HepG2 (cell line): ENCODE measurements around the gene NPBWR2. TPM values are rescaled to one million over a fixed set of nuclear protein-coding genes. Genes with fewer than 3 reads are reported as not detected.
A peak's percentile ranks its signal among the peaks of the same experiment; 100 is the strongest.

Experiments used
- ARID2 ChIP-seq: sonication (generic); formaldehyde crosslinking; IDR thresholded peaks from 2 replicates; pipeline ENCODE4 v1.8.1; 2022; ENCODE audit warnings: mild to moderate bottlenecking, missing genetic modification reagents, borderline replicate concordance
- ATF5 ChIP-seq: sonication (generic); formaldehyde crosslinking; IDR thresholded peaks from 2 replicates; pipeline ENCODE4 v1.4.0; 2020; ENCODE audit warnings: mild to moderate bottlenecking, low read depth, missing genetic modification reagents
- CAMTA2 ChIP-seq: sonication (generic); formaldehyde crosslinking; IDR thresholded peaks from 2 replicates; pipeline ENCODE4 v1.4.0; 2020; ENCODE audit warnings: mild to moderate bottlenecking, missing genetic modification reagents, borderline replicate concordance
- DBP ChIP-seq: sonication (generic); formaldehyde crosslinking; IDR thresholded peaks from 2 replicates; pipeline ENCODE4 v1.4.0; 2020; ENCODE audit warnings: missing genetic modification reagents; ENCODE audit errors: not compliant biosample characterization
- KAT7 ChIP-seq: IDR thresholded peaks from 2 replicates; pipeline ENCODE4 v1.6.1; 2018; ENCODE audit warnings: borderline replicate concordance, missing compliant biosample characterization
- KDM4B ChIP-seq: sonication (generic); formaldehyde crosslinking; IDR thresholded peaks from 2 replicates; pipeline ENCODE4 v1.4.0; 2020; ENCODE audit warnings: missing genetic modification reagents
- MLXIP ChIP-seq: sonication (generic); formaldehyde crosslinking; IDR thresholded peaks from 2 replicates; pipeline ENCODE4 v1.9.0; 2021; ENCODE audit warnings: missing genetic modification reagents, borderline replicate concordance
- MTERF4 ChIP-seq: sonication (generic); formaldehyde crosslinking; IDR thresholded peaks from 2 replicates; pipeline ENCODE4 v1.8.0; 2023; ENCODE audit warnings: mild to moderate bottlenecking, missing genetic modification reagents
- PHF20 ChIP-seq: sonication (generic); formaldehyde crosslinking; IDR thresholded peaks from 2 replicates; pipeline ENCODE4 v1.5.0; 2020; ENCODE audit warnings: mild to moderate bottlenecking, missing genetic modification reagents
- PLSCR1 ChIP-seq: sonication (generic); formaldehyde crosslinking; IDR thresholded peaks from 2 replicates; pipeline ENCODE4 v1.5.0; 2020; ENCODE audit warnings: missing genetic modification reagents, mild to moderate bottlenecking, borderline replicate concordance
- SNAPC2 ChIP-seq: sonication (generic); formaldehyde crosslinking; IDR thresholded peaks from 2 replicates; pipeline ENCODE4 v1.8.1; 2022; ENCODE audit warnings: mild to moderate bottlenecking, missing genetic modification reagents
- SYNCRIP ChIP-seq: fragments of 200-400 bp; formaldehyde crosslinking; IDR thresholded peaks from 2 replicates; pipeline ENCODE4 v1.6.1; 2018; ENCODE audit warnings: mild to moderate bottlenecking, low read depth, low read length; ENCODE audit not compliant: insufficient read depth
- ZHX1 ChIP-seq: sonication (generic); formaldehyde crosslinking; IDR thresholded peaks from 2 replicates; pipeline ENCODE4 v1.8.1; 2022; ENCODE audit warnings: low read depth, mild to moderate bottlenecking, missing genetic modification reagents
- ZNF431 ChIP-seq: sonication (generic); formaldehyde crosslinking; IDR thresholded peaks from 2 replicates; pipeline ENCODE4 v1.9.0; 2022; ENCODE audit warnings: missing genetic modification reagents, low read depth, mild to moderate bottlenecking, borderline replicate concordance
- ZNF501 ChIP-seq: sonication (generic); formaldehyde crosslinking; IDR thresholded peaks from 2 replicates; pipeline ENCODE4 v1.5.1; 2020; ENCODE audit warnings: mild to moderate bottlenecking, moderate library complexity, missing genetic modification reagents
- ZNF777 ChIP-seq: sonication (generic); formaldehyde crosslinking; IDR thresholded peaks from 2 replicates; pipeline ENCODE4 v1.4.0; 2020; ENCODE audit warnings: missing genetic modification reagents
- polyA plus RNA-seq, 8 experiments: library from polyadenylated mRNA; depleted of rRNA in 3 of 8; stranded (reverse) in 7 of 8; unstranded in 1 of 8; fragments of >200 nt; fragmentation: Illumina TruSeq in 4 of 8; extraction: Trizol in 4 of 8; gene quantifications; 2 replicates each; pipeline versions ENCODE4 v1.2.1 to v1.2.3, GENCODE V29; 2011 to 2016; ENCODE audit warnings: low read depth in 4 of 8, missing spikeins in 1 of 8, mixed read lengths in 1 of 8; ENCODE audit not compliant: insufficient read depth in 1 of 8
- total RNA-seq, 5 experiments: library from RNA; depleted of rRNA; stranded (reverse); fragments of >200 nt; fragmentation: Illumina TruSeq; extraction: Trizol; gene quantifications; 2 replicates each; pipeline ENCODE4 v1.2.3, GENCODE V29; 2016; ENCODE audit warnings: low read depth in 1 of 5

Gene NPBWR2
- total and polyA plus RNA-seq, 2 of the 13 experiments (the other 11 are each of a cell fraction or from before 2014, with no cell fraction given): not detected

- TF ChIP-seq PLSCR1: no peak
- TF ChIP-seq DBP (CRISPR knock-in tag): no peak
- peak; percentile 12; the same call in 1 of the 2 replicates for TF ChIP-seq ZNF777 (CRISPR knock-in tag)
- no peak for TF ChIP-seq ARID2 (CRISPR knock-in tag)
- no peak for TF ChIP-seq MLXIP
- 0 out of 2 replicates have a peak, but pooled peaks have one; percentile 71 for TF ChIP-seq ATF5 (CRISPR knock-in tag)
- no peak for TF ChIP-seq KDM4B (CRISPR knock-in tag)
- no peak for TF ChIP-seq SYNCRIP
- peak; percentile 51; the same call in 1 of the 2 replicates for TF ChIP-seq PHF20 (CRISPR knock-in tag)
- TF ChIP-seq CAMTA2 (CRISPR knock-in tag): peak; percentile 16; the same call in 1 of the 2 replicates
- TF ChIP-seq SNAPC2 (CRISPR knock-in tag): peak; percentile 60; the same call in 1 of the 2 replicates
- TF ChIP-seq KAT7: no peak; the same call in 1 of the 2 replicates
- TF ChIP-seq ZHX1 (CRISPR knock-in tag): no peak; the same call in 1 of the 2 replicates
- TF ChIP-seq ZNF431: no peak
- peak; percentile 20; the same call in 1 of the 2 replicates for TF ChIP-seq MTERF4 (CRISPR knock-in tag)
- peak; percentile 51; the same call in 1 of the 2 replicates for TF ChIP-seq ZNF501 (CRISPR knock-in tag)
Measured at GRCh38 chr20:64065062-64065973, 42.0 kb downstream of the NPBWR2 start (continued).
